GDM1 (cell line): ENCODE measurements around the gene MRPL20.
A peak's percentile ranks its signal among the peaks of the same experiment; 100 is the strongest.
"Not testable (repeated sequence)": the region's sequence is repeated elsewhere in the genome, so short reads cannot be mapped to it uniquely, and the experiment has no call there.

Experiments
- DNase-seq: peaks from one replicate; lab custom pipeline; 2025; lab: John Stamatoyannopoulos, UW

The MRPL20 gene

GRCh38 chr1:1385339-1385738 lies 21.8 kb downstream of the MRPL20 start:
- DNase-seq, result not testable (repeated sequence)

- DNase-seq, result no peak
These were observed 25.8 kb downstream of the MRPL20 start for GRCh38 chr1:1381294-1381693.

GRCh38 chr1:1380860-1381259 lies 26.2 kb downstream of the MRPL20 start:
- DNase-seq, result no peak

GRCh38 chr1:1377540-1378205 lies 29.4 kb downstream of the MRPL20 start:
- DNase-seq, result no peak

- no peak for DNase-seq
These were observed 30.4 kb downstream of the MRPL20 start for GRCh38 chr1:1376551-1377226.

- DNase-seq, result peak; percentile 99
These were observed 32.0 kb downstream of the MRPL20 start, which contains the start of gene AURKAIP1 for GRCh38 chr1:1374929-1375662. TSS of gene AURKAIP1 (minus strand) at chr1:1375207. CDS start at chr1:1374756, 451 bp downstream.

- no peak for DNase-seq
These were observed 32.5 kb downstream of the MRPL20 start for GRCh38 chr1:1374589-1374928.

- DNase-seq, result no peak
These were observed 33.1 kb downstream of the MRPL20 start for GRCh38 chr1:1373815-1374588.

GRCh38 chr1:1373051-1373814 lies 33.9 kb downstream of the MRPL20 start:
- DNase-seq, result no peak

GRCh38 chr1:1371746-1372711 lies 35.1 kb downstream of the MRPL20 start:
- peak; percentile 47 for DNase-seq

GRCh38 chr1:1371364-1371745 lies 35.7 kb downstream of the MRPL20 start:
- DNase-seq, result peak; percentile 58

- no peak for DNase-seq
These were observed 36.3 kb downstream of the MRPL20 start for GRCh38 chr1:1370771-1371300.

GRCh38 chr1:1370094-1370493 lies 37.0 kb downstream of the MRPL20 start:
- DNase-seq, result not testable (repeated sequence)

- no peak for DNase-seq
These were observed 39.8 kb downstream of the MRPL20 start for GRCh38 chr1:1367315-1367714.

- no peak for DNase-seq
These were observed 40.4 kb downstream of the MRPL20 start for GRCh38 chr1:1366699-1367066.

GRCh38 chr1:1365875-1366698 lies 41.0 kb downstream of the MRPL20 start:
- no peak for DNase-seq

- DNase-seq, result no peak
These were observed 42.8 kb downstream of the MRPL20 start for GRCh38 chr1:1364266-1364665.

GRCh38 chr1:1361982-1362423 lies 45.1 kb downstream of the MRPL20 start:
- no peak for DNase-seq
